C1 segment of cervical spinal cord (tissue), 14 donors: ENCODE data around the gene ABCB9.
A peak's percentile ranks its signal among the peaks of the same experiment; 100 is the strongest.

Experiments
- DNase-seq, 14 donors: peaks; one replicate each; lab custom pipeline; 2025; lab: John Stamatoyannopoulos, UW

Gene ABCB9

GRCh38 chr12:122964439-122965257 lies 1.6 kb downstream of the ABCB9 start:
- no peak for DNase-seq

GRCh38 chr12:122963941-122964265 lies 2.4 kb downstream of the ABCB9 start:
- DNase-seq = peak in 8 of 14 donors; percentile 13 to 56 (median 30)

GRCh38 chr12:122961531-122962329 lies 4.5 kb downstream of the ABCB9 start:
- no peak for DNase-seq

GRCh38 chr12:122960193-122960569 lies 6.1 kb downstream of the ABCB9 start:
- no peak for DNase-seq

GRCh38 chr12:122959566-122960192 lies 6.6 kb downstream of the ABCB9 start:
- DNase-seq = no peak

GRCh38 chr12:122958198-122958888 lies 7.9 kb downstream of the ABCB9 start:
- no peak for DNase-seq

GRCh38 chr12:122956035-122956434 lies 10.2 kb downstream of the ABCB9 start:
- DNase-seq = no peak

- DNase-seq = no peak
These were observed 11.1 kb downstream of the ABCB9 start for GRCh38 chr12:122955156-122955555.

GRCh38 chr12:122951979-122952892 lies 14.0 kb downstream of the ABCB9 start:
- DNase-seq = peak in 12 of 14 donors; percentile 23 to 75 (median 50)

GRCh38 chr12:122951406-122951805 lies 14.9 kb downstream of the ABCB9 start:
- peak in 1 of 14 donors; percentile 44 for DNase-seq

GRCh38 chr12:122949816-122950675 lies 16.2 kb downstream of the ABCB9 start:
- peak in 1 of 14 donors; percentile 9 for DNase-seq

- peak in 1 of 14 donors; percentile 13 for DNase-seq
These were observed 16.9 kb downstream of the ABCB9 start for GRCh38 chr12:122949405-122949804.

- DNase-seq = no peak
These were observed 17.7 kb downstream of the ABCB9 start for GRCh38 chr12:122948605-122949004.

GRCh38 chr12:122947352-122947792 lies 18.9 kb downstream of the ABCB9 start:
- DNase-seq = peak in 2 of 14 donors; percentile 17 to 33

- DNase-seq = peak in 8 of 14 donors; percentile 6 to 77 (median 16)
These were observed 19.4 kb downstream of the ABCB9 start for GRCh38 chr12:122946690-122947341.

GRCh38 chr12:122944605-122945592 lies 21.4 kb downstream of the ABCB9 start:
- DNase-seq = peak in 12 of 14 donors; percentile 25 to 89 (median 65)

- peak in 1 of 14 donors; percentile 9 for DNase-seq
These were observed 23.1 kb downstream of the ABCB9 start for GRCh38 chr12:122943196-122943595.

GRCh38 chr12:122942637-122943036 lies 23.6 kb downstream of the ABCB9 start:
- DNase-seq = no peak
